Keratinocyte (primary cell): ENCODE results near the gene TRAIP.

Experiments used
- CTCF ChIP-seq, 3 experiments: IDR thresholded peaks in 1 of 3; conservative IDR thresholded peaks in 1 of 3; optimal IDR thresholded peaks in 1 of 3; 2 replicates in 2 of 3; 3 replicates in 1 of 3; pipeline versions ENCODE3 to v1.5.1; 2011; ENCODE audit warnings: low read length in 3 of 3, mild to moderate bottlenecking in 3 of 3, moderate library complexity in 2 of 3, control low read depth in 1 of 3, inconsistent platforms in 1 of 3; ENCODE audit not compliant: insufficient read depth in 2 of 3; ENCODE audit errors: extremely low read depth in 1 of 3
- EZH2 ChIP-seq: IDR thresholded peaks from one replicate; pipeline ENCODE4 v1.6.1; 2012; ENCODE audit warnings: inconsistent platforms, mild to moderate bottlenecking, low read length, moderate library complexity

GRCh38 chr3:49813497-49814174 is 42.7 kb downstream of the TRAIP start, which contains the start of gene UBA7:
- no peak for TF ChIP-seq CTCF (optimal IDR thresholded peaks at IDR 0.05 in 1 of 3, IDR thresholded peaks at IDR 0.05 in 1 of 3, conservative IDR thresholded peaks at IDR 0.05 in 1 of 3; ENCODE audit: extremely low read depth in 1 of 3, insufficient read depth in 2 of 3, low read length in 3 of 3)
- no peak for TF ChIP-seq EZH2
